A375 (cell line): ENCODE measurements around the gene NXPE1. TPM values are rescaled to one million over a fixed set of nuclear protein-coding genes. Genes with fewer than 3 reads are reported as not detected.

ENCODE experiments used
- small RNA-seq: library from RNA; depleted of rRNA; stranded (forward); fragments of <200 nt; gene quantifications from one replicate; pipeline ENCODE3, GENCODE V24; 2014
- total RNA-seq: library from RNA; depleted of rRNA; stranded (reverse); fragments of >200 nt; shearing (Covaris generic); gene quantifications from 2 replicates; pipeline ENCODE4 v1.2.3, GENCODE V29; 2014; rRNA removed

The NXPE1 gene
- not detected in 2 replicates for total RNA-seq

DNA sequence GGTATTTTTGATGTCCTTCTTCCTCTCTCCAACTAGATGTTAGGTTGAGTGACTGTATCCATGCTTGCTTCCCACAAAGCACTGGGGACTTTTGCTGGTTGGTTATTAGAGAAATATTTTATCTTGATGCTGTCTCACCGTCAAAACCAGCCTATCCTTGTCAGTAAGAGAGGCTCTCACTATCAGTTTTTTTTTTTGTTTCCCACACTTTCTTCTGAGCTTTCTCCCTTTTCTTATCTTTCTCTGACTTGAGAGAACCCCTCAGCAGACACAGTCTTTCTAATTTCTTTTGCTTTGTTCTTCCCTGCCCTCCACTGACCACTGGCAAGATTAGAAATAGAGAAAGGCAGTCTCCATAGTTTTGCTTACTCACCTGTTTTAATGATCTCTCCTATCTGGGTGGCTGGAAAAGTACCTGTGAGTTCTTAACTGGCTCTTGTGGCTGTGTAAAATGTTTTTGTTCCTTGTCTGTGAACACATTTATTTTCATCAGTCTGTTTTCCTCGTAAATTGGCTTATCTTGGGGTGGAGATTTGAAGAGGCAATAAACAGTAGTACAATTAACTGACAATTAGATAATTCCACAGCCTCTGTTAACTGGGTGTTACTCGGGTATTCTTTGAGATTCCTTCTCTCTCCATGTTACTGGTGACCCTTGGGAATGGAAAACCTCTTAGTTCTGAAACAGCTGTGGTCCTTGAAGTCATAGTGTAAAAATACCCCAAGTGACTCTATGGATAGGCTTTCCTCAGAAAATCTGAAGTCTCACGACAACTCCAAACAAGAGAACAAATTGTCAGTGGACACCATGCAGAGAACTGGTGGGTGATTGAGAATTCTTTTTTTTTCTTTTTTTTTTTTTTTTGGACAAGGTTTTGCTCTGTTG is at the start of gene NXPE1:
TSS of gene NXPE1 (minus strand) at position 457 of the 886 bp plus-strand sequence. CDS start 8,680 bp downstream, outside the sequence.

DNA sequence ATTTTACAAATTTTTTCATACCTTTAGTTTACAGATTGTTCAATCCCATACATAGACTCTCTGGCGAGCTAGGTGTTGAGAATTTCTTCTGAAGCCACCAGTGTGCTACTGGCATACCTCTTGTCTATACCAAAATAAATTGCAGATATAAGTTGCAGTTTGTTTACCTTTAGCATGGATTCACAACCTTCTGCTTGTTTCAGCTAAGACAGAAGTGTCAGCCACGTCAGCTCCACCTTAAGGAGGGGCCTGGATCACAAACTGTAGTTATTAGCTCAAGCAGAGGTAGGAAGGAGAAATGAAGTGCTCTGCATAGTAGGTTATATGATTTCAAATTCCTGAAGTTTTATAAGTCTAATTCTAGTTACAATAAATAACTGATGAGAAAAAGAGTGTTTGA is 35.9 kb upstream of the NXPE1 start, which contains the start of gene NXPE4:
TSS of gene NXPE4 (minus strand) at position 216 of the 400 bp plus-strand sequence. CDS start 1,027 bp downstream, outside the sequence.

Small RNAs within 50 kb of the gene (small RNA-seq; reads per million reads assigned to genes)
- gene RF01210: not detected

Other genes with a start within 250 kb of the NXPE1 start
- gene C11orf71, start 159.4 kb downstream of the NXPE1 start, total RNA-seq: 7.6 and 8.8 TPM in 2 replicates
- 18.3 and 31.4 TPM in 2 replicates for gene RBM7, start 159.2 kb downstream of the NXPE1 start, total RNA-seq
- 118 and 139 TPM in 2 replicates for gene REXO2, start 120.4 kb downstream of the NXPE1 start, total RNA-seq
- not detected in 2 replicates for gene NXPE4, start 35.9 kb upstream of the NXPE1 start, total RNA-seq
- not detected in 2 replicates for gene NXPE2, start 118.6 kb upstream of the NXPE1 start, total RNA-seq